Measurements from ENCODE around the gene RBMS3.

RBMS3 gene

DNA sequence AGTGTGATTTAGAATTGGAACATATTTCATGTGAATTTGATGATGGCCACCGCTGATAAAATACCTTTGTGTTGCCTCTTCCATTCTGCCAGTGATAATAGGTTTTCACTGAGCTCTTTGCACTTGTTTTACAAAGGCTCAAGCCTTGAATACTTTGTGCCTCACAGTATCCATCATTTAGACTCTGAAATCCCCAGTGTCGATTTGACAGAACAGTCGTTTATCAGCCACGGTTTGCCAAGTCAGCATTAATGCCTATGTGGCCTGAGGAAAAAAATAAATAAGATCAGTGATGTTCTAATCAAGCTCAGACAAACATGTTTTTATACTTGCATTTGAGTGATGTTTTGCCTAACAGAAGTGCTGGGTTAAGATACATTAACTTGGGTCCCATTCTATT lies 399.1 kb downstream of the RBMS3 start:
- no peak for DNase-seq (ENCODE audit: low read depth in 2 of 2)

DNA sequence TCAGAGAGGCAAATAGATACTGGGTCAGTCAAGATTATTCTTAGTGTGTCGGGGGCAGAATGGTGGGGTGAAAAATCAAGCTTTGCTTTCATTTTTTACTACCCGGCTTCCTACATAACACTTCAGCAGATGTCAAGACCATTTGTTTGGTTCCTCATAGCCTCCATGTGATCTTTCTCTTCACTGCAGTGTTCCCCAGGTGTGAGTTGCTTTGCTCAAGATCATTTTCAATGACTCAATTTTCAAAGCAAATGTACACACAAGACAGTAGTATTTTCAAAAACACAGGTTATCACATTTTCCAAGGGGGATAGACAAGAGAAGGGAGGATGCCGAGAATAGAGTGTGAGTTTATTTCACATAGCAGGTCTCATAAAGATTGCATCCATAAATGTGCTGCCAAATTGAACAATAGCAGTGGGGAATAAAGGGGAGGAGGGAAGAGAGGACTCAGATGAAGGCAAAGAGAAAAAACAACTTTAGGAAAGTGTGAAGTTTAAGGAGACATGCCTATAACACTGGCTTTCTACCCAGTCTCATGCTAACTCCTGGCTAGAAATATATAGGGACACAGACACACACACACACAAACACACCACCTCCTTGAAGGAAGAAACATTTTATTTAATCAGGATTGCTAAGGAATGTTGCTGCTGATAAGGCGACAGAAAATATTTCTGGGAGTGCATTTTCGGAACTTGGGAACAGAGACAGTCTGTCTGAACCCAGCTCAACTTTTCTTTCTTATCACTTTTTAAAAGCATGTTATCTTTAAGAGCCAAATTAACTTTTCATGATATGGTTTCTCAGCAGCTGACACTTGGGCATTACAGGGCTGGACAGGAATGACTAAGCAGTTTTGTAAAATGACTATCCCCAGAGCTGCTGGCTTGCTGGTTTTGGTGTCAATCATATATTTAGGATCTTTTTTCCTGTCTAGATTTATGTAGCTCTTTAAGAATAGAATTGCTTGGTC lies 402.4 kb downstream of the RBMS3 start:
- DNase-seq (ENCODE audit: low read depth in 2 of 2), result no peak

DNA sequence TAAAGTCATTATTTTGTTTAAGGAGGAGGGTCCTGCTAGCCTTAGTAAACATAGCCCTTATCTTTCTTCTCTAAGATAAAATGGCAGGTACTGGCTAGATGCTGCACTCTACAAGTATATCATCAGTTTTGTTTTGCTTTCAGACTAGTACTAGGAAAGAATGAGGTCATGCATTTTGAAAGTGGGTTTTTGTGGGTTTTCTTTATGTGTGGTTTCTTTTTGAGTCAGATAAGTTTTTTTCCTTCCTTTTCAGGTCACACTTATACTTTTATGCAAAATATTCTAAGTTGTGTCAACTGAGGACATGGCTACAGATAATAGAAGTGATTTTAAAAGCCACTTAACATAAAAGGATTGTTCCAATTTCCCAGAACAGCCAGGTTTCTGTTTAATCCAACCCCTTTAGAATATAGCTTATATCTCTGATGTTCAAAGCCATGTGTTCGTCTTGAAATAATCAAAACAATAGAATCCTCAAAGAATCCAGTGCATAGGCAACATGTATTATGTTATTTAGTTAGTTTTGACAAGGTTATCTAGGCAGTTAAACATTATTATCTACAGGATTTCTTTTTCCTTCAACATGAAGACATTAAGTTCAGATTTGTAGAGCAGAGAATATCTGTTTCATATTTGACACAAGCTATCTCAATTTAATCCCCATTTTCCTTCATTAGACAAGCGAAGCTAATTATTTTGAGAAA lies 406.2 kb downstream of the RBMS3 start:
- no peak for DNase-seq (ENCODE audit: low read depth in 2 of 2)

DNA sequence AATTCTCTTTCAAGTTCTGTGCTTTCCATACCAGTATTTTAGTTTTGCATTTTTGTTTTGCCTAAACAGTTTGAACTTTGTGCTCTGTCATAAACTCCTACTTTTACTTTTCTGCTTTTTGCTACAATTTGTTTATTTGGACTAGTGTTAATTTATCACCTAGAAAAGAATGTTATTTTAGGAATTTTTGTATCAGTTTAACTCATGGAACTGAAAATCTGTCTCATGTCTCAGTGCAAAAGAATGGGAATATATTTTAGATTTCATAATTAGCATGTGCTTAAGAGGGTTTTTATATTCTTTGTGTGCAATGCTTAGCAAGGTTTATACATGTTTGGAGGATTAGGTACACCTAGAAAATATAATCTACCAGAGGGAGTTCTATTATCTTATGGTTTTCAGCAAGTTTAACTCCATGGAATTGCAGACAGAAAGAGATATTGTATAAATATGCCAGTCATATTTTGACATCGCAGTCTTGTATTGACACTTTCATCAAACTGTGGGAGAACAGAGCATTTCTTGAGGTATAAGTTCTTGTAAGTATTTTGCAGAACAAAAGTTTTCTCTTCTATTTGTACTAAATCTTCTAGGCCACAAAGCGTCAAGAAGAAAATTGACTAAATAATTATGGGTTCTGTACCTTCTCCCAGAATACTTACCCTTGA lies 409.9 kb downstream of the RBMS3 start:
- DNase-seq (ENCODE audit: low read depth in 2 of 2), result no peak

DNA sequence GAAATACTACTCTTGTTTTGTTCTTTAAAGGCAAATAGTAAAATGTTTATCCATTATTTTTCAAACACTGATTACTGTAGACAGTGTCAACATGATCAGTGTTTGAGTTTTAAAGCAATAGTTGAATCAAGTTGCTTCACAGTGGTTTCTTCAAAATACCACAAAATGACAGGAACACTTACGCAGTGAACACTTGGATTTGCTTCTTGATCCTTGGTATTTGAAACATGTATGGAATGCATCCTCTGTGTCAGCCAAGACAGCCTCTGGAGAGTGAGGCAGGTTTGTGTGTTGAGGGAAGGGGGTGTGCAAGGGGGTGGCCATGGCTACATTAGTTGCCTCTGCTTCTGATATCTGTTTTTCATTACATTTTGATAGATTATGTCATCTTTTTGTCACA lies 413.0 kb downstream of the RBMS3 start:
- DNase-seq (ENCODE audit: low read depth in 2 of 2), result no peak

DNA sequence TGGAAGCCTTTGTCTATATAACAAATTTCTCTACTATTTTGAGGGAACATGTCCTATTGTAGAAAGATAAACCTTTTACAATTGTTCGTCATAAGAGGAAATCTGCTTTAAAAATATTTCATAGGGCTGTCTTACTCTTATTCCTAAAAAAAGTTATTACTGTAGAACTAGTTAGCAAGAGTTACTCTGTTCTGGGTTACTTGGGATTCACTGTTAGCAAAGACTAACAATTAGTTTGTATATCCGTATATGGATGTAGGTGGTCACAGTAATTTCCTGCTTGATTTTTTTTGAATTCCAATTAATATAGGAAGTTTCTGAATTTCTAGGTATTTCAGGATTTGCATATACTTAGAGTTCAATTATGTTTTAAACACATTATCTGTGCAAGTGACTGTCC lies 413.5 kb downstream of the RBMS3 start:
- no peak for DNase-seq (ENCODE audit: low read depth in 2 of 2)

DNA sequence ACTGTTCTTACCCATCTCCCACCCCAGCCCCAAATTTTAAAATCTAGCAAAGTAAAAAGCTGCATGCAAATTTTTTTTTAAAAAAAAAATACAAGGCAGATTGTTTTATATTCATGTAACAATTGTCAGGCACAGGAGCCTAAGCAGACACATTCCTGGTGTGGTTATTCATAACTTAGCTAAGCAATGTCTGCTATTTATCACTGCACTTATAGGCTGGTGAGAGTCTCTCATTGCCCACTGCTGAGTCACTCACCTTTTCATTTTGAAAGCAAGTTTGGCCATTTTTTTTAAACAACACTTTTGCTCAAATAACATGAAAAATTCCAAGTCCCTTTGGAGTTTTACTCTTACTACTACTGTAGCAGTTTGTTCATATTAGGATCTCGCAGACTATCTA lies 413.9 kb downstream of the RBMS3 start:
- DNase-seq (ENCODE audit: low read depth in 2 of 2), result no peak

DNA sequence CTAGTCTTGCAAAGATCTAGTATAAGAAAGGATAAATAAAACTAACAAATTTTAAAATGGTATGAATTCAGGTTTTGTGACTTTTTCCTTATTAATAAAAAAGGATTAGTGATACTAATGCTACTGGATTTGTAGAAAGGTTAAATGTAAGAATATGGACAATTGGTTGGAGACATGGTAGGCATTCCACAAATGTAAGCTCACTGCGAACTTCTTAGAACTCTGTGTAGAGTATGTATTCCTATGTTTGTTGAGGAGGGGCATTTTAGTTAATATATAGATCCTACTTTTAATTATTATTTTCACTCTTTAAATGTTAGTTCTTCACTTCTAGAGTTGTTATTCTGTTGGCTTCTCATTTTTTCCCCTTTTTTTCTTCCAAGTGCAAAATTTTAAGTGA lies 414.3 kb downstream of the RBMS3 start:
- no peak for DNase-seq (ENCODE audit: low read depth in 2 of 2)

DNA sequence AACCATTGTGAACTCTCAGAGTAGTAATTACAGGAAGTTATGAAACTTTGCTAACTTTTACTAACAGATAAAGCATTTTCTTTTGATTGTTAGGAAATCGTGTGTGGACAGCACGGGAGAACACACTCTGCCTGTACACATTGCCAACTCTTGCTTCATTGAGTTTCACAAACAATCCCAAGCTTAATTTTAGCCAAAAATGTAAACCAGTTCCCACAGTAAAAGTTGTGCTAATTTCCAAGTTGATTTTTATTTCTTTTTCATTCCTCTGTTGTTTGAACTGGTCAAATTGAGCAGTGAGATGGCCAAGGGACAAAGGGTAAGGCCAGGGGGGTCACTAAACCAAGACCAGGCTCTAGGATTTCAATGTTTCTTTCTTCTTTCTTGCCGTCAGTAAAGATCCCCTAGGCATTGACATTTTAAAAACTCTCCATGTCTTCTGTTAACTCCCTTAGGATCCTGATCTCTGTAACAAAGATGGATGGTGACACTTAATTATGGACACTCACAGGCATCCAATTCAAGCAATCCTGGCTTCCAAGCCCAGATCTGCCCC lies 414.9 kb downstream of the RBMS3 start:
- DNase-seq (ENCODE audit: low read depth in 2 of 2), result no peak

DNA sequence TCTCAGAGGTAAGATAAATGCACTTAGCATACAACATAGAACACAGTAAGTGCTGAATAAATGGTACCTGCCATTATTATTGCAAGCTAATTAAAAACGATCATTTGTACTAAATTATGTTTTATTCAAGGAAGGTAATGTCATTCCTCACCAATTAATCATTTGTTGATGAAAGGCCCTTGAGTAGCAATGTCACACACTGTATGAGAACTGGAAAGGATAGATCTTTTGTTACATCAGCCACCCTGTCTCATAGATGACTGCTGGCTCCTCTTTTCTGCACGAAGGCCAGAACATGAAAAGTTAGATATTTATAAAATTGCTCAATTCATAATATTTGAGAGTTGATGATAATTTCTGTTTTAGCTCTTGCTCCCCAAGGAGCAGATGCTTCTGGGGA lies 415.4 kb downstream of the RBMS3 start:
- no peak for DNase-seq (ENCODE audit: low read depth in 2 of 2)

DNA sequence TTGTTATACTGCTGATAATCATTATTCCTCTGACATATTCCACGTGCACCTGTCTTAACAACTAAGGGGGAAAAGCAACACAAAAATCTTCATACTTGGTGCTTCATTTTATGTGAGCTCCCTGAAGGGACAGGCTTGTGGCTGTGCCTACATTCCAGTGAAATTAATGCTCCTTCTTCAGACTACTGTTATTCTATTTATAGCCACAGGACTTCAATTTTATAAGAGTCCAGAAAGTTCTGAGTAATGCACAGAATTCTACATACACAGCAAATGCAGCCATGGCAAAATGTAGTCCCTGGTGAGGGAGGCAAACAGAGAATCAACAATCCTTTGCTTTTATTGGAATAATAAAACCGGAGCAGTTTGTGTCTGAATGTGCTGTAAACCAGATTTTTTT lies 417.1 kb downstream of the RBMS3 start:
- no peak for DNase-seq (ENCODE audit: low read depth in 2 of 2)

DNA sequence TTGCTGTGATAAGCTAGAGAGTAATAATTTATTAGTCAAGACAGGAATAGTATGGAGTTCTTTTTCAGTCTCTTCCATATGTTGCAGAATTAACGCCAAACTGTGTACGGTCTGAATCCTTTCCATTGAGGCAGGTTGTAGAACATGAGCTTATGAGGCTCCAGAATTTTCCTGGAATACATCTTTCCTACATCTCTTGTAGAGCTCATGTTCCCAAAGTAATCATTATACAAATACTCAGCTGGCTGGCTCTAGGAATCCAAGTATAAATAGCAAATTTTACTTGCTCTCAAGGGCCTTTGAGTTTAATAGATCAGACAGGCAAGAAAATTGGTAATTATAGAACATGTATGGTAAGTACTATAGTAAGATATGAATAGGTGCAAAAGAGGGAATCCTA lies 419.4 kb downstream of the RBMS3 start:
- DNase-seq (ENCODE audit: low read depth in 2 of 2), result no peak

DNA sequence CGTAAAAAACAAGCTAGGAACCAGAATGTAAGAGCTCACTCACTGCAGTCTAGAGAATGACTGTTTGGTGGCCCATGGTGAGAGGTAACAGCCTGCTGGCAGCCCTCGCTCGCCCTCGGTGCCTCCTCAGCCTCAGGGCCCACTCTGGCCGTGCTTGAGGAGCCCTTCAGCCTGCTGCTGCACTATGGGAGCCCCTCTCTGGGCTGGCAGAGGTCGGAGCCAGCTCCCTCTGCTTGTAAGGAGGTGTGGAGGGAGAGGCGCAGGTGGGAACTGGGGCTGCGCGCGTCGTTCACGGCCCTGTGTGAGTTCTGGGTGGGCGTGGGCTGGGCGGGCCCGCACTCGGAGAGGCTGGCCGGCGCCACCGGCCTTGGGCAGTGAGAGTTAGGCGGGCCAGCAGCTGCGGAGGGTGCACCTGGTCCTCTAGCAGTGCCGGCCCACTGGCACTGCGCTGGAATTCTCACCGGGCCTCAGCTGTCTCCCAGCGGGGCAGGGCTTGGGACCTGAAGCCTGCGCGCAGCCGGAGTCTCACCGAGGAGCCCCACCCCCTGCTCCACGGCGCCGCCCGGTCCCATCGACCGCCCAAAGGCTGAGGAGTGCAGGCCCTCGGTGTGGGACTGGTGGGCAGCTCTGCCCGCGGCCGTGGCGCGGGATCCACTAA lies 420.6 kb downstream of the RBMS3 start:
- DNase-seq (ENCODE audit: low read depth in 2 of 2), result no peak

DNA sequence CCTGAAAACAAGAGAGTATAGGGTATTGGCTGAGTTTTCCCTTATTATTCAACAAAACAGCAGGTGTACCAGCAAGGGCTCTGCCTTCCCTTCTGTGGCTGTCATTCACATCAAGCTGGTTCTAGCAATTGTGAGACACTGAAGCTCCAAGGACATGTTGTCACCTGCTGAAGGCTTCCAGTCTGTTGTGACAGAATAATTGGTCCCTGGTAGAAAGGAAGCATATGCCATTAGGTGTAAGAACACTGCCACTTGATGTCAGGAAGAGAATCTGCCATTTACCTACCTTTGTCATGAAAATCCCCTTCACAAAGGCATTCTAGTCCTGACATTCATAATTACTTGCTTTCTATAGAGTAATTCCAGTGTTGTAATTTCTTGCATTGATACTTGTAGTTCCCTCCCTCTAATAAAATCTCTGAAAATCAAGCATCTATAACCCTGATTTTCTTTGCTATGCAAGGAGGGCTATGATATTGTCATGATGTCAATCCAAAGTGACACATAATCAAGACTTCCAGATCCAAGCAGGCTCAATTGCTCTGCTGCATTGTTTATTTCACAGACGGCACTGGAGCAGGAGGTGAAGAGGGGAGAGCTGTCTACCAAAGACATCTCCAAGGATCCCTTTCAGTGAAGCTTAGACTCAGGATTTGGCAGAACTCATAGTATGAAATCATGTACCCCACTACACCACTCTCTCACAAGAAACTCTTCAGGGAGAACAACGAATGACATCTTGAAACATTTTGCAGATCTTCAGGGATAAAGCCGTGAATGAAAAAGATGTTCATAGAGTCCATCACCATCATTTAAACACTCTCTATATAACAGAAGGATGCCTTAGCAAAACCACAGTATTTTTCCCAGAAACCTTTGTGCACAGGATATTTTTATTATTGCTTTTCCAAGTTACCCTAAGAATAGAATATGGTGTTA lies 425.3 kb downstream of the RBMS3 start:
- DNase-seq (ENCODE audit: low read depth in 2 of 2), result no peak

DNA sequence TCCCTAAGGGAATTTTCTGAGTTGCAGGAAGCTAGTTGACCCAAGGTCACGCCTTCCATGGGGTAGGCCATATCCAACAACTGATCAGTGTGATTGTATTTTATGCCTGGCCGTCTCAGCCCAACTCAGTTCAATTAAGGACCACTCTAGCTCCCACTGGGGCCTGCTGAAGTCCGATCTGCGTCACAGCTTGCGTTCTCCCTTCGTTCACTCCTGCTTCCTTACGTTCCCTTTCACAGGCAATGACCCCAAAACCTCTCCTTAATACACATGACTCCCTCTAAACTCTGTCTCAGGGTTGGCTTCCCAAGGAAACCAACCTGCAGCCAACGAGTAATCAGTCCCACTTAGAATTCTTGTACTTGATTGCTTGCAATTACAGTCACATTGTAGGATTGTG lies 428.0 kb downstream of the RBMS3 start:
- DNase-seq (ENCODE audit: low read depth in 2 of 2), result no peak

DNA sequence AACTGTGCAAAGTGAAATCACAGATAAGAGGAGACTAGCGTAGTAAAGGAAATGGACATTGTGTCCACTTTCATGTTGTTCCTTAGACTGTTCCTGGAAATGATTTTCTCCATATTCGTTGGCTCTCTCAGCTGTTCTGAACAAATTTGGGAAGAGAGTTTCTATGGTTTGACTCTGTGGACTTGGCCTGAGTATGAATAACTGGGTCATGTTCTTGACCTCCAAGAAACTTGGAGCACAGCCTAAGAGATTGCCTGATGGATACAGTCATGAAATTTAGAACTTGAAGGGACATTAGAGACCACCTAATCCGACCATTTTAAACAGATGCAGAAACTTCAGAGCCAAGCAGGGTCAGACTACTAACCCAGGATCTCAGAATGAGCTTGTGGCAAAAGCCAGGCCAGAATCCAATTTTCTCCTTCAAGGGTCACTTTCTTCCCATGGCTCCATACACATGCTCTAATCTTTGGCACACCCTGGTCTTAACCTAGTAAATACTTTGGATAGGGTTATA lies 430.4 kb downstream of the RBMS3 start:
- no peak for DNase-seq (ENCODE audit: low read depth in 2 of 2)

DNA sequence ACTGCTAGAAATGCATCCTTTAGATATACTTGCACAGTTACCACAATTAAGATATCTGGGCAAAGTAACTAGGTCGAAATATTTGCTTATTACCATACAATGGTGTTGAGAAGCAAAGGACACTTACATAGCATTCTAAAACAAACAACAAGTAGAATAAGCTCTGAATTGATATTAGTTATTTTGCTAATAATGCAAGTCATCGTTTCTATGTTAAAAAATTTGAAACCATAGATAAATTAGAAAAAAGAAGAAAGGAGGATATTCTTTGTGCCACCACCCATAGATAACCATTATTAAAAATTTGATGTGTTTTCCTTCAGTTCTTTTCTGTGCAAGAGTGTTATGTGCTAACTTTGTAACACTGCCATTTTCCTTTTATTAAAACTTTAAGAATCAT lies 435.3 kb downstream of the RBMS3 start:
- no peak for DNase-seq (ENCODE audit: low read depth in 2 of 2)

DNA sequence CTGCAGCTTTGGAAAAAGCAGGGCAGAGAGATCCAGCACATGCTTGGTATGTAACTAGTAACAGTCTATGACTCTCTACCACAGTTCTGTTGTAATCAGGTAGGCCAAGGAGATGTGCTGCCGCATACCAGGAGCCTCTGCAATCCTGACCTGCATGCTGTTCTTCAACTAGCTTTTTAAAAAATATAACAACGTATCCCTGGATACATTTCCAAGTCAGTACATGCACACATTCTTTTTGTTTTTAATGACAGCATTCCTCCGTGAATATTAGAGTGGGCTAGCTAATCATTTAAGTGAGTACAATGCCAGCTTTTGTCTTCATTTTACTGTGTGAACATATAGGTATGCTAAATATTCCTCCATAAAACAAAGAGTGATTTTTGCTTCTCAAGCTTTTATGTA lies 437.8 kb downstream of the RBMS3 start:
- no peak for DNase-seq (ENCODE audit: low read depth in 2 of 2)

DNA sequence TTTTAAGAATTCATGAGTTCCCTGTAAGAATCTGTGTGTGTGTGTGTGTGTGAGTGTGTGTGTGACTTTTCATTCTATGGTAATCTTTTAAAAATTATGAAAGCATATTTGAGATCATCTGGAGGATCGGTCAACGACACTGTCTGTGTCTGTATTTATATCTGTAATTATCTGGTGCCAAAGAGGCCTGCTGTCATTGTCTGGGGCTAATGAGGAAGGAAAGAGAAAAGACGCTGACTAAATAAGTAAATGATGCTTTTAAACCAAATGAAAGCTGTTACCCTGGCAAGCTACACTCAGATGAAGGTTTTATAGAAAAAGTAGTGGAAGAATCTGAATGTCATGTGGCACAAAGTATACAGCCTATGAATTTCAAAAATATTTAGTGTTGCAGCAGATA lies 439.8 kb downstream of the RBMS3 start:
- DNase-seq (ENCODE audit: low read depth in 2 of 2), result no peak

DNA sequence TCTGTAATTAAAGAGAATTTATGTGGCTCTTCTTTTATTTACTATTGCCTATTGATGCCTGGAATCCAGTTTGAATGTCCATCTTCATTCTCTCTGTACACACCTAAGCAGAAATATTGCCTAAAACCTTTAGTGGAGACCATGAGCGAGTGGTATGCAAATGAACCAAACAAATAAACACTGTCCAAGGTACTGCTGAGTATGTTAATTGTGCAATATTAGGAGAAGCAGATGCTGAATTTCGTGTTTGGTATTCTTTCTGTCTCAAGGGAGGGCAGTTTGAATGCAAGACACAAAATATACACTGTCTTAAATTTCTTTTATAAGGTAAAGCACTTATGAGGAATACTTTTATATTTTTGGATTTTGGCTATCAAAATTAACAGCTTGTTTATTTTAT lies 440.9 kb downstream of the RBMS3 start:
- no peak for DNase-seq (ENCODE audit: low read depth in 2 of 2)

Data from activated CD8-positive, alpha-beta memory T cell treated with anti-CD3 and anti-CD28 coated beads for 4 hours (primary cell).